ENCODE data around the gene ODC1.

DNA sequence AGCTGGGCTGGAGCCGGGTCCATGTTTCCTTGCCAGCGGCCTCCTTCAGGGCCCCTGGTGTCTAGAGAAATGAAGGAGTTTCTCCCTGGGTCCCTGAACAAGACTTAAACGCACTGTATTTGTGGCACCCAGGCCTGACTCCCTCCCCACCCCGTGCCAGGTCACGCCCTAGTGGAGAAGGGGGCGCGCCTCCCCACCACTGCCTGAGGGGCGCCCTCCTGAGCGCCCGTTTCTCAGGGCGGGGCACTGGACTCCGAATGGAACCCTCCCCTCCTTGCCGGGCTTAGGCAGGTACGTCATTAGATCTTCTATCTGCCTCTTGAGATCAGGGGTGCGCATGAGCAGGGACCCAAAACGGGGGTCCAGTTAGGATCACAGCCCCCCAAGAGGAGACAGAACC is 16.3 kb downstream of the ODC1 start:
- TF ChIP-seq, protein P1, sequence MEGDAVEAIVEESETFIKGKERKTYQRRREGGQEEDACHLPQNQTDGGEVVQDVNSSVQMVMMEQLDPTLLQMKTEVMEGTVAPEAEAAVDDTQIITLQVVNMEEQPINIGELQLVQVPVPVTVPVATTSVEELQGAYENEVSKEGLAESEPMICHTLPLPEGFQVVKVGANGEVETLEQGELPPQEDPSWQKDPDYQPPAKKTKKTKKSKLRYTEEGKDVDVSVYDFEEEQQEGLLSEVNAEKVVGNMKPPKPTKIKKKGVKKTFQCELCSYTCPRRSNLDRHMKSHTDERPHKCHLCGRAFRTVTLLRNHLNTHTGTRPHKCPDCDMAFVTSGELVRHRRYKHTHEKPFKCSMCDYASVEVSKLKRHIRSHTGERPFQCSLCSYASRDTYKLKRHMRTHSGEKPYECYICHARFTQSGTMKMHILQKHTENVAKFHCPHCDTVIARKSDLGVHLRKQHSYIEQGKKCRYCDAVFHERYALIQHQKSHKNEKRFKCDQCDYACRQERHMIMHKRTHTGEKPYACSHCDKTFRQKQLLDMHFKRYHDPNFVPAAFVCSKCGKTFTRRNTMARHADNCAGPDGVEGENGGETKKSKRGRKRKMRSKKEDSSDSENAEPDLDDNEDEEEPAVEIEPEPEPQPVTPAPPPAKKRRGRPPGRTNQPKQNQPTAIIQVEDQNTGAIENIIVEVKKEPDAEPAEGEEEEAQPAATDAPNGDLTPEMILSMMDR (IDR thresholded peaks at IDR 0.05): no peak
- TF ChIP-seq JUN (CRISPR knock-in tag; IDR thresholded peaks at IDR 0.05) (no peak), E2F1 (CRISPR knock-in tag; IDR thresholded peaks at IDR 0.05) (no peak), ATF2 (CRISPR knock-in tag; IDR thresholded peaks at IDR 0.05; ENCODE audit: borderline replicate concordance, low read depth) (no peak), TCF7 (CRISPR knock-in tag; IDR thresholded peaks at IDR 0.05; ENCODE audit: low read depth) (no peak), NR1H2 (CRISPR knock-in tag; IDR thresholded peaks at IDR 0.05) (no peak)
- TF ChIP-seq, protein P2, sequence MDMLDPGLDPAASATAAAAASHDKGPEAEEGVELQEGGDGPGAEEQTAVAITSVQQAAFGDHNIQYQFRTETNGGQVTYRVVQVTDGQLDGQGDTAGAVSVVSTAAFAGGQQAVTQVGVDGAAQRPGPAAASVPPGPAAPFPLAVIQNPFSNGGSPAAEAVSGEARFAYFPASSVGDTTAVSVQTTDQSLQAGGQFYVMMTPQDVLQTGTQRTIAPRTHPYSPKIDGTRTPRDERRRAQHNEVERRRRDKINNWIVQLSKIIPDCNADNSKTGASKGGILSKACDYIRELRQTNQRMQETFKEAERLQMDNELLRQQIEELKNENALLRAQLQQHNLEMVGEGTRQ (CRISPR knock-in tag; IDR thresholded peaks at IDR 0.05): no peak
